GM12878 (cell line): ENCODE results near the gene KLK8. TPM values are rescaled to one million over a fixed set of nuclear protein-coding genes. Genes with fewer than 3 reads are reported as not detected.

Source experiments
- ATAC-seq: fragments of 200-7000 bp; cut with Tn5 transposase; 3 replicates; pipeline ENCODE4 v1.9.1; 2020; ENCODE audit warnings: mild to moderate bottlenecking, moderate library complexity
- BruUV-seq: library from RNA; stranded (reverse); fragments of 400-500 nt; replicated peaks from 2 replicates; lab custom pipeline; 2021; lab: Mats Ljungman, UMichigan
- CTCF ChIA-PET: fragments of 300-600 bp; sonication (Branson Sonifier 250); formaldehyde crosslinking; extraction: SDS; loops from one replicate; lab custom pipeline; 2021; ENCODE audit warnings: inconsistent platforms; lab: Yijun Ruan, JAX
- POLR2A ChIA-PET: fragments of 350-600 bp; formaldehyde crosslinking; extraction: SDS; loops from one replicate; lab custom pipeline; 2021; ENCODE audit warnings: inconsistent platforms; lab: Charles Lee
- RAD21 ChIA-PET: fragments of 300-600 bp; sonication (Branson Sonifier 250); formaldehyde crosslinking; loops from one replicate; lab custom pipeline; 2023; ENCODE audit warnings: antibody characterized with exemption; ENCODE audit not compliant: unreplicated experiment; lab: Charles Lee
- SMC1A ChIA-PET: fragments of 300-600 bp; sonication (Branson Sonifier 250); formaldehyde crosslinking; loops from one replicate; lab custom pipeline; 2023; ENCODE audit not compliant: unreplicated experiment, uncharacterized antibody; lab: Charles Lee
- DNase-seq: peaks from one replicate; pipeline ENCODE4 v3.0.0-alpha.2; 2011; ENCODE audit warnings: low read depth, low spot score
- FAIRE-seq: peaks from 3 replicates; lab custom pipeline; 2011; peaks lifted over from hg19 to GRCh38; lab: Jason Lieb, UNC
- H2AFZ ChIP-seq: 2 replicates; pipeline ENCODE4 v1.6.0; 2011; ENCODE audit warnings: low read depth, low read length, control low read depth; ENCODE audit not compliant: control insufficient read depth
- H3K27ac ChIP-seq: 2 replicates; pipeline ENCODE4 v1.5.1; 2011; ENCODE audit warnings: control low read depth; ENCODE audit not compliant: control insufficient read depth, insufficient read depth
- H3K27me3 ChIP-seq, 2 experiments: replicated peaks in 1 of 2; 2 replicates each; pipeline versions ENCODE4 v1.6.0 to v1.6.1; 2011; ENCODE audit warnings: low read length in 1 of 2; ENCODE audit not compliant: control insufficient read depth in 2 of 2, insufficient read depth in 2 of 2
- H3K36me3 ChIP-seq, 2 experiments: 2 replicates each; pipeline ENCODE4 v1.5.1; 2011; ENCODE audit warnings: low read length in 1 of 2; ENCODE audit not compliant: control insufficient read depth in 2 of 2, insufficient read depth in 2 of 2
- H3K4me1 ChIP-seq: 2 replicates; pipeline ENCODE4 v1.6.1; 2011; ENCODE audit warnings: mild to moderate bottlenecking, low read length, moderate library complexity, mixed read lengths; ENCODE audit not compliant: control insufficient read depth, insufficient read depth
- H3K4me2 ChIP-seq: 2 replicates; pipeline ENCODE4 v1.6.0; 2011; ENCODE audit warnings: control low read depth; ENCODE audit not compliant: control insufficient read depth, insufficient read depth
- H3K4me3 ChIP-seq: fragments of 200-600 bp; sonication (generic); 2 replicates; pipeline ENCODE4 v1.5.1; 2016
- H3K79me2 ChIP-seq: 2 replicates; pipeline ENCODE4 v1.6.0; 2011; ENCODE audit warnings: low read length; ENCODE audit not compliant: control insufficient read depth, insufficient read depth
- H3K9ac ChIP-seq: 2 replicates; pipeline ENCODE4 v1.8.0; 2011; ENCODE audit warnings: low read length, control low read depth, mixed read lengths; ENCODE audit not compliant: control insufficient read depth, insufficient read depth
- H3K9me3 ChIP-seq: replicated peaks from 3 replicates; pipeline ENCODE4 v1.5.1; 2011; ENCODE audit warnings: mild to moderate bottlenecking, low read length; ENCODE audit not compliant: control insufficient read depth, insufficient read depth
- H4K20me1 ChIP-seq: 2 replicates; pipeline ENCODE4 v1.6.0; 2011; ENCODE audit not compliant: control insufficient read depth, insufficient read depth
- ATF3 ChIP-seq: IDR thresholded peaks from 2 replicates; pipeline ENCODE4 v1.6.1; 2011; ENCODE audit warnings: low read depth, mild to moderate bottlenecking, low read length, moderate library complexity, borderline replicate concordance; ENCODE audit errors: extremely low read depth
- CBX5 ChIP-seq: sonication (generic); IDR thresholded peaks from 2 replicates; pipeline ENCODE4 v1.6.1; 2016; ENCODE audit warnings: low read depth, moderate library complexity, mild to moderate bottlenecking, inconsistent platforms
- CEBPZ ChIP-seq: fragments of 150-350 bp; IDR thresholded peaks from 2 replicates; pipeline ENCODE4 v1.6.1; 2016; ENCODE audit warnings: low read depth, low read length
- ESRRA ChIP-seq: IDR thresholded peaks from 2 replicates; pipeline ENCODE4 v1.6.1; 2012; ENCODE audit warnings: mild to moderate bottlenecking, low read length, improper control_type of control experiment
- NBN ChIP-seq: fragments of 450-650 bp; IDR thresholded peaks from 2 replicates; pipeline ENCODE4 v1.6.1; 2016
- NFYA ChIP-seq: IDR thresholded peaks from 2 replicates; pipeline ENCODE4 v1.6.1; 2011; ENCODE audit warnings: low read depth, mild to moderate bottlenecking, low read length, improper control_type of control experiment, borderline replicate concordance
- POLR2AphosphoS5 ChIP-seq: IDR thresholded peaks from 2 replicates; pipeline ENCODE4 v1.6.1; 2011; ENCODE audit warnings: mild to moderate bottlenecking, low read length, inconsistent platforms
- PRDM15 ChIP-seq: fragments of 450-650 bp; formaldehyde crosslinking; IDR thresholded peaks from 2 replicates; pipeline ENCODE4 v1.4.0; 2020; ENCODE audit warnings: mild to moderate bottlenecking, moderate library complexity
- RUNX3 ChIP-seq: IDR thresholded peaks from 2 replicates; pipeline ENCODE4 v1.6.1; 2012; ENCODE audit warnings: low read length, inconsistent platforms
- SMAD5 ChIP-seq: IDR thresholded peaks from 2 replicates; pipeline ENCODE4 v1.6.1; 2016; ENCODE audit warnings: antibody characterized with exemption, low read depth
- SRF ChIP-seq, 2 experiments: IDR thresholded peaks; 2 replicates each; pipeline ENCODE4 v1.6.1; 2011; ENCODE audit warnings: low read depth in 2 of 2, low read length in 2 of 2, mild to moderate bottlenecking in 1 of 2, moderate library complexity in 1 of 2
- TCF12 ChIP-seq: IDR thresholded peaks from 2 replicates; pipeline ENCODE4 v1.6.1; 2011; ENCODE audit warnings: low read depth, mild to moderate bottlenecking, low read length
- ZNF274 ChIP-seq: IDR thresholded peaks from one replicate; pipeline ENCODE4 v1.8.0; 2011; ENCODE audit not compliant: insufficient read length, insufficient read depth
- ZSCAN29 ChIP-seq: fragments of 450-650 bp; IDR thresholded peaks from 2 replicates; pipeline ENCODE4 v1.6.1; 2017; ENCODE audit warnings: mild to moderate bottlenecking, moderate library complexity
- WGBS: methylation state at CpG from one replicate; pipeline ENCODE4 v1.1.6; 2016; ENCODE audit warnings: low lambda C conversion rate; ENCODE audit not compliant: insufficient replicate concordance, insufficient coverage; ENCODE audit errors: missing lambda C conversion rate; 5-methylcytosine and 5-hydroxymethylcytosine counted together
- in situ Hi-C: fragments of 300-500 bp; cut with MboI; formaldehyde crosslinking; loops from 9 replicates; pipeline ENCODE4 v1.14.3; 2018; ENCODE audit warnings: mixed read lengths
- intact Hi-C: fragments of 100-400 bp; cut with micrococcal nuclease; formaldehyde crosslinking; loops from one replicate; pipeline ENCODE4 v1.14.2; 2022; ENCODE audit not compliant: unreplicated experiment
- polyA plus RNA-seq, 11 experiments: library from polyadenylated mRNA; depleted of rRNA in 4 of 11; unstranded in 6 of 11; stranded (reverse) in 5 of 11; fragments of >200 nt; fragmentation: Nextera tagmentation in 4 of 11; fragmentation: Illumina TruSeq in 1 of 11; extraction: Ambion mirVana in 4 of 11; extraction: Trizol in 1 of 11; gene quantifications; 1 replicate in 1 of 11; 2 replicates in 10 of 11; pipeline versions ENCODE4 v1.2.1 to v1.2.3, GENCODE V29; 2011 to 2016; ENCODE audit warnings: inconsistent platforms in 2 of 11, missing spikeins in 2 of 11, low read depth in 1 of 11
- total RNA-seq, 4 experiments: library from RNA; depleted of rRNA in 3 of 4; stranded (reverse); fragments of >200 nt in 3 of 4; fragmentation: Illumina TruSeq in 1 of 4; extraction: Trizol in 1 of 4; gene quantifications; 2 replicates each; pipeline versions ENCODE4 v1.2.1 to v1.2.3, GENCODE V29; 2013 to 2021

The KLK8 gene
- total and polyA plus RNA-seq, 10 of the 15 experiments (the other 5 are each of a cell fraction or from before 2014, with no cell fraction given), result not detected

- no peaks in the 10 kb centered on the region for H4K20me1 ChIP-seq
- RAD21 ChIA-PET, result no interaction called here
- TF ChIP-seq ESRRA, result no peak
- no peak for TF ChIP-seq POLR2AphosphoS5
- TF ChIP-seq ZSCAN29, result no peak
- no peak for TF ChIP-seq CEBPZ
- no peak for TF ChIP-seq NBN
- no peak for TF ChIP-seq RUNX3
- no peak for TF ChIP-seq ZNF274
- no peak for TF ChIP-seq ATF3
- no peak for TF ChIP-seq NFYA
- no peak for TF ChIP-seq CBX5
- no peak for TF ChIP-seq SMAD5
- no peak for TF ChIP-seq SRF (IDR thresholded peaks at IDR 0.05; ENCODE audit: low read depth in 2 of 2, low read length in 2 of 2)
- TF ChIP-seq TCF12, result no peak
- no peak for TF ChIP-seq PRDM15
- TF ChIP-seq, all 136 proteins: peak for 0
- Histone ChIP-seq H2AFZ (no peak overlapping the region), H3K4me2 (no peak overlapping the region), H3K4me3 (no peak overlapping the region), H3K27me3 (no peaks in the 10 kb centered on the region; a peak in 2 of 4 replicates), H3K27ac (no peak overlapping the region), H3K9ac (no peak overlapping the region), H3K36me3 (no peaks in the 10 kb centered on the region), H3K79me2 (no peaks in the 10 kb centered on the region), H3K9me3 (no peaks in the 10 kb centered on the region; the same call in 2 of the 3 replicates), H3K4me1 (no peaks in the 10 kb centered on the region)
- CTCF ChIA-PET, result no interaction called here
- POLR2A ChIA-PET, result no interaction called here
- FAIRE-seq (no peak), DNase-seq (no peak), ATAC-seq (no peak)
- no TSS peak for BruUV-seq
- WGBS, result 0% methylated on average over 1 of the region's 1 CpG
- intact Hi-C loops (no loop called here), in situ Hi-C loops (no loop called here)
- SMC1A ChIA-PET, result no interaction called here
Observed at GRCh38 chr19:50962245-50962644, 39.2 kb downstream of the KLK8 start.
